NCI-H345 treated with DMSO at 0.1 percent for 48 hours (cell line): Measurements from ENCODE around the gene DOCK11.

Experiments
- DNase-seq: peaks from one replicate; lab custom pipeline; 2025; ENCODE audit not compliant: unreplicated experiment; lab: John Stamatoyannopoulos, UW

DOCK11 gene

GRCh38 chrX:118626346-118626745, 130.7 kb downstream of the DOCK11 start:
- no peak for DNase-seq

- no peak for DNase-seq
Observed at GRCh38 chrX:118627084-118627758, 131.6 kb downstream of the DOCK11 start.

DNA sequence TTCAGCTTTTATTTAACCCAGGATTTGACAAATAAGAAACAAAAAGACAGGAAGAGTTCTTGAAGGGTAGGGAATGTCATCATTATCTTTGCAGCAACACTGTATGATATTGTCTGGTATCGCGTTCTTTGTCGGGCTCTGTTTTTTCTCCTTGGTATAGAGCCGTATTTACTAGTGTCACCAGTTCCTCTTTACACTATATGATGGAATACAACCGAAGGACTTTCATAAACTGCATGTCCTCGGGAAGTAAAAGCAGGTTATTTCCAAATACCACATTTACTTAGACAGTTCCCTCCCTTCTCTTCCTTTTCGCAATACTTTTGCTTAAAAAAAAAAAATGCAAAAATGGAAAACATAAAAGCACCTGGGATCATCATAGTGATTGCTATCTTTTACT, 135.2 kb downstream of the DOCK11 start:
- no peak for DNase-seq

DNA sequence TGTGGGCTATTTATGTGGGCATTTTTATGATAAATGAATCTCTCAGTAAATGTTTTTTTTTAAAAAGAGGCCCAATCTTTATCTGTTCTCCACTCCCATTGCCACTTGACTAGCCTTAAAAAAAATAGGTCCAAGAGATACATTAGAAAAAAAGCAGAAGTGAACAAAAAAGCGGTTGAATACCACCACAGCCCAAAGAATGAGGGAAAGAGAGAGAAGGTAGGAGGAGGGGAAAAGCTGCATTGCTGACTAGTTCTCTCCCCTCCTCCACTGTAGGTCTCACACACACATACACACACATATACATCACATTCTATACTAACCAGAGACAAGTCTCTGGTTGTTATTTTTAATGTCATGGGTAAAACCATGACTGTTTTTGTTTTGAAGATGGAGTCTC, 136.0 kb downstream of the DOCK11 start:
- no peak for DNase-seq

DNA sequence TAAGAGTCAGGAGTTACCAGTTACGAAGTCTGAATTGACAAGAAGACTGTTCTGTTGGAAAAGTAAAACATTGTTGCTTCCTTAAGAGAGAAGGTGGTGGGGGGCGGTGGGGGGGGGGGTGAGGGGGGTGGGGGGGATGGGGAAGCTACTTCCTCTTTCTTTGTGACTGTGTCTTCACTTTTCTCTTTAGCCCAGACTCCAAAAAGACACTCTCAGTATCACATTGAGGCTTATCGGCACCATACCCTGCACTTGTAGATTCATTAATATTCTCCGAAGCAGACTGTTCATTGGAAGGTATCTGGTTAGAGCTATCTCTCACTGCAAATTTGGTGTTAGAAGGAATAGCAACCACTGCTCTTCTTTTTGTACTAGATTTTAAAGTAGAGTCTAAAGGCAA, 137.2 kb downstream of the DOCK11 start:
- DNase-seq: no peak

GRCh38 chrX:118633530-118633929, 137.9 kb downstream of the DOCK11 start:
- DNase-seq: no peak

GRCh38 chrX:118634336-118634735, 138.7 kb downstream of the DOCK11 start:
- DNase-seq: no peak

GRCh38 chrX:118637997-118638396, 142.4 kb downstream of the DOCK11 start:
- no peak for DNase-seq

- no peak for DNase-seq
Observed at GRCh38 chrX:118644378-118644777, 148.8 kb downstream of the DOCK11 start.

DNA sequence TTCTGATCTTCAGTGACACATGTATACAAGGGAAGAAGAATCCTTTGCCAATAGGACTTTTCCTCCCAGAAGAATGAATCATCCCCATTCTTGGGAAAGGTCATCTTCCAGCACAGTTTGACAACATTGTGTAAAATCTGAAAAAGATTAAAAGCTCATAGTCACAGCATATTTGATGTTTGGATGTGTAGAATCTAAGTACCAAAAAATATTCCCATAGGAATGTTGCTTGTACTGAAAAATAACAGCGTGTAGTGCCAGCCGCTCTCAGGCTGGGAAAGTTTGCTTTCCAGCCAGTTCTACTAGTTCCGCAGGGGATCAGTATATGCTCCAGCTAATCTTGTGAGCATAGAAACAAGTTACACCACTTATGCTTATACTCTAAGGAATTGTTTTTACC, 157.1 kb downstream of the DOCK11 start:
- DNase-seq: no peak

- no peak for DNase-seq
Observed at GRCh38 chrX:118654331-118654730, 158.7 kb downstream of the DOCK11 start.

DNA sequence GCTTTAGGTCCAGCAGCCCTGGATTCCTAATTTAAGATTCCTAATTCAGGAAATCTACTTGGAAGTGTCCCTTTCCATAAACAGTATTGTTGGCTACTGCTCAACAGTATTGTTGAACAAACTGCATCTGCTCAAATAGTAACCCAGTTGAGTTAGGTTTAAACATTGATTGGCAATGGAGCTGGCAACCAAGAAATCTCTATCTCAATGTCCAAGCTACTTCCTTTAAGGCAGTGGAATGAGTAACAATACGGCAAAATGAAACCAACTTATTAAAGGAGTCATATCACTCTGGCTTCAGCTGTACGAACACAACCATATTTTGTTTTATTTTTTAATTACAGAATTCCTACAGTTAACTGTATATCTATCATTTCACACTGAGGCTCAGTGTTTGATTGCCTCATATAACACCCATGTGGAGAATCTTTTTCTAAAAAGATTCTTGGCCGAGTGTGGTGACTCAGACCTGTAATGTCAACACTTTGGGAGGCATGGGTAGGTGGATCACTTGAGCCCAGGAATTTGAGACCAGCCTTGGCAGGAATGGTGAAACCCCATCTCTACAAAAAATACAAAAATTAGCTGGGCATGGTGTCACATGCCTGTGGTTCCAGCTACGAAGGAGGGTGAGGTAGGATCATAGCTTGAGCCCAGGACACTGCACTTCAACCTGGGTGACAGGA, 160.1 kb downstream of the DOCK11 start:
- no peak for DNase-seq

- DNase-seq: no peak
Observed at GRCh38 chrX:118657413-118657812, 161.8 kb downstream of the DOCK11 start.

DNA sequence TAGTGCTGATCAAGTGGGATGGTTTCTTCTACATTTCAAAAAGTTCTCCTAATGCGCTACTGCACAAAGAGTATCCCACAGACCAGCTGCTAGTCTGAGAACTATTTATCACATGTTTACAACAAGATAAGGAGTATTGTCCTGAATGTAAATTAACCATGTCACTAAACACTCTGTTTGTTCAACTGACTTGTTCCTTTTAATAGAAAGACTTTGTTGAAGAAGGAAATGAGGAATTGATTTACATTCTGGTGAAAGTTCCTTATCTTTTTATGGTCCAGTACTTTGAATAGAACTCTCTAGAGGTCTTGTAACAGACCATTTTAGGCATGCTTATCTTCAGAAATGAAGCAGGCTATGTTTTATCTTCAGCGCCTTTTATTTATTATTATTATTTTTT, 164.5 kb downstream of the DOCK11 start:
- DNase-seq: no peak

GRCh38 chrX:118665204-118665603, 169.6 kb downstream of the DOCK11 start:
- no peak for DNase-seq

GRCh38 chrX:118666521-118666920, 170.9 kb downstream of the DOCK11 start:
- DNase-seq: no peak

- no peak for DNase-seq
Observed at GRCh38 chrX:118669435-118669834, 173.8 kb downstream of the DOCK11 start.

- DNase-seq: no peak
Observed at GRCh38 chrX:118675326-118675965, 179.8 kb downstream of the DOCK11 start.

DNA sequence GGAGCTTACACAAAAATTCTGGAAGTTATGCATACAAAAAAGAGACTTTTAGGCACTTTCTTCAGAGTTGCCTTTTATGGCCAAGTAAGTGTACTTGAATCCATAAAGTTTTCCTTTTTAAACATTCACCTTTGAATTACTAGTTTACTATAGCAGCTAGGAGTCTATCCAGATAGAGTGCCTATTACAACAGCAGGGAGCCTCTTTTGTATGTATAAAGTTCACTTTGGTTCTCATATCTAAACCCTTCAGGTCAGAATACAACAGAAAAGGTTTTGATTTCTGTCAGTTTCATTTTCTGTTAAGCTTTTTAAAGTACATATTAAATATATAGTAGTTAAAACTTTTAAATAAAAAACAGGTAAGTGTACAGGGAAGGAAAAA, 180.3 kb downstream of the DOCK11 start:
- no peak for DNase-seq

- DNase-seq: no peak
Observed at GRCh38 chrX:118677318-118677717, 181.7 kb downstream of the DOCK11 start.

DNA sequence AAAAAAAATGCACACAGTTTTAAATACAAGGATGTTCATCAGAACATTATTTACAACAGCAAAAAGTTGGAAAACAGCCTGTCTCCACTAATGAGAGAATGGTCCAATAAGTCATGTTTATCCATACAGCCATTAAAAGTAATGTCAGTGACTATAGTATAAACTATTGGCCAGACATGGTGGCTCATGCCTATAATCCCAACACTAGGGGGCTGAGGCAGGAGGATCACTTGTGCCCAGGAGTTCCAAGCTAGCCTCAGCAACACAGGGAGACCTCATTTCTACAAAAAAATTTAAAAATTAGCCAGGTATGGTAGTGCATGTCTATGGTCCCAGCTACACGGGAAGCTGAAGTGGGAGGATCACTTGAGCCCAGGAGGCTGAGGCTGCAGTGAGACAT, 183.7 kb downstream of the DOCK11 start:
- no peak for DNase-seq

DNA sequence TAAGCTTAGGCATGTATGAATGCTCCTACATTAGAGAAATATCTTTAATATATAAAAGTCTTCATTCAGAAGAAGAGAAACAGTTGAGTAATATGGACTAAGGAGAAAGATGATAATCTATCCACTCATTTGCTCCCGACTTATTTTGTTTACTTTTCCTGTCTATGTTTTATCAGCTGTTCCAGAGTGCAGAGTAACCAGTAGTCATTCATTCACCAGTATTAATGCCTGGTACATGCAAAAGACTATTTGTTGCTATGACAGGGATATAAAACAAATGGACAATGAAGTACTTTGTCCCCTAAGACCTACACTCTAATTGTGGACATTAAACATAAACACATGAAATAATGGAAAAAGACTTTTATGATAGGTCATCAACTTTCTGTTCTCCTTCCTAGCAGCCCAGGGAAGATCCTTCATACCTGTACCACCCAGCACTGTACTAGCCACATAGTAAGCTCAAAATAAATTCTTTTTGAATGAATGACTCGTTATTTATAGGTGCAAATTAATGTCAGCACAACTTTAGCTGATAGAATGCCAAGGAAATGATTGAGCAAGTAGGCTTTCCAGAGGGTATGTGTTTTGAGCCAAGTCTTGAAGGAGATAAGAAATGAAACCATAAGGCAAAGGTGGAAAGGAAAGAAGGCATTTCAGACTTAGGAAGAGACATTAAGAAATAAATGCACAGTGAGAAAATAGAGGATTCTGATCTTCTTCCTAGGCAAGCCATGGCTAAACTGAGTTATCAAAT, 186.8 kb downstream of the DOCK11 start:
- no peak for DNase-seq
